HepG2 (cell line): ENCODE data around the gene ARHGAP9. TPM values are rescaled to one million over a fixed set of nuclear protein-coding genes. Genes with fewer than 3 reads are reported as not detected.

Experiments used
- ATAC-seq: fragments of 200-7000 bp; cut with Tn5 transposase; 3 replicates; pipeline ENCODE4 v1.9.1; 2020; ENCODE audit warnings: mild to moderate bottlenecking, moderate library complexity
- BruUV-seq: library from RNA; stranded (reverse); fragments of 400-500 nt; replicated peaks from 2 replicates; lab custom pipeline; 2021; lab: Mats Ljungman, UMichigan
- CTCF ChIA-PET: fragments of 300-600 bp; formaldehyde crosslinking; extraction: SDS; loops from one replicate; lab custom pipeline; 2021; ENCODE audit warnings: low total read pairs, inconsistent platforms, low intra/inter-chr PET ratio; lab: Yijun Ruan, JAX
- POLR2A ChIA-PET: fragments of 350-600 bp; sonication (Branson Sonifier 250); formaldehyde crosslinking; loops from one replicate; lab custom pipeline; 2020; ENCODE audit warnings: antibody characterized with exemption, inconsistent platforms; lab: Yijun Ruan, JAX
- DNase-seq: peaks from one replicate; pipeline ENCODE4 v3.0.0-alpha.2; 2015; ENCODE audit warnings: low spot score
- FAIRE-seq: peaks from 3 replicates; lab custom pipeline; 2011; peaks lifted over from hg19 to GRCh38; lab: Jason Lieb, UNC
- H2AFZ ChIP-seq: one replicate; pipeline ENCODE4 v1.6.1; 2011; ENCODE audit warnings: low read length, inconsistent platforms
- H3K27ac ChIP-seq: fragments of 300-600 bp; 3 replicates; pipeline ENCODE4 v1.8.0; 2011; ENCODE audit warnings: mixed run types, mild to moderate bottlenecking, mixed read lengths, low read length, inconsistent platforms; ENCODE audit not compliant: insufficient read depth; ENCODE audit errors: extremely low read length
- H3K27me3 ChIP-seq, 2 experiments: fragments of 200-600 bp in 1 of 2; 2 replicates in 1 of 2; 3 replicates in 1 of 2; pipeline versions ENCODE4 v1.6.0 to v1.8.0; 2011; ENCODE audit warnings: low read length in 2 of 2, mild to moderate bottlenecking in 2 of 2, moderate library complexity in 2 of 2, inconsistent platforms in 1 of 2; ENCODE audit not compliant: insufficient read depth in 2 of 2, control insufficient read depth in 1 of 2
- H3K36me3 ChIP-seq, 2 experiments: fragments of 200-600 bp in 1 of 2; replicated peaks in 1 of 2; 2 replicates in 1 of 2; 3 replicates in 1 of 2; pipeline versions ENCODE4 v1.5.1 to v1.8.0; 2011; ENCODE audit warnings: low read length in 2 of 2, inconsistent platforms in 1 of 2; ENCODE audit not compliant: insufficient read depth in 2 of 2, control insufficient read depth in 1 of 2
- H3K4me1 ChIP-seq: 2 replicates; pipeline ENCODE4 v1.5.1; 2012; ENCODE audit warnings: low read length, inconsistent platforms; ENCODE audit not compliant: insufficient read depth
- H3K4me2 ChIP-seq: 2 replicates; pipeline ENCODE4 v1.6.0; 2011; ENCODE audit warnings: low read depth, low read length, inconsistent platforms
- H3K4me3 ChIP-seq, 3 experiments: fragments of 200-600 bp in 1 of 3; sonication (generic), shearing (Covaris generic) in 1 of 3; replicated peaks in 1 of 3; 2 replicates each; pipeline ENCODE4 v1.5.1; 2011 to 2016; ENCODE audit warnings: low read length in 3 of 3, inconsistent platforms in 2 of 3, low read depth in 2 of 3, mild to moderate bottlenecking in 2 of 3, control low read depth in 1 of 3, mixed read lengths in 1 of 3; ENCODE audit not compliant: insufficient read depth in 1 of 3
- H3K79me2 ChIP-seq: one replicate; pipeline ENCODE4 v1.6.1; 2011; ENCODE audit warnings: low read length, inconsistent platforms; ENCODE audit not compliant: insufficient read depth
- H3K9ac ChIP-seq: 2 replicates; pipeline ENCODE4 v1.6.0; 2011; ENCODE audit warnings: mild to moderate bottlenecking, low read depth, low read length, inconsistent platforms; ENCODE audit not compliant: insufficient read depth
- H3K9me3 ChIP-seq: 2 replicates; pipeline ENCODE4 v1.5.1; 2012; ENCODE audit warnings: mild to moderate bottlenecking, low read length
- H4K20me1 ChIP-seq: 2 replicates; pipeline ENCODE4 v1.6.0; 2011; ENCODE audit warnings: inconsistent platforms, mild to moderate bottlenecking, low read length, moderate library complexity; ENCODE audit not compliant: insufficient read depth
- ATRX ChIP-seq: sonication (generic); formaldehyde crosslinking; IDR thresholded peaks from 2 replicates; pipeline ENCODE4 v1.4.0; 2020; ENCODE audit warnings: missing genetic modification reagents, borderline replicate concordance
- ELF1 ChIP-seq: sonication (generic); formaldehyde crosslinking; IDR thresholded peaks from 2 replicates; pipeline ENCODE4 v1.4.0; 2020; ENCODE audit warnings: missing genetic modification reagents
- FOXM1 ChIP-seq: sonication (generic); formaldehyde crosslinking; IDR thresholded peaks from 2 replicates; pipeline ENCODE4 v1.5.0; 2020; ENCODE audit warnings: missing genetic modification reagents
- GMEB2 ChIP-seq: IDR thresholded peaks from 2 replicates; pipeline ENCODE4 v1.6.1; 2016; ENCODE audit warnings: missing biosample characterization, missing genetic modification reagents, low read depth
- KDM1A ChIP-seq: IDR thresholded peaks from 2 replicates; pipeline ENCODE4 v1.6.1; 2016; ENCODE audit warnings: missing compliant biosample characterization
- KLF13 ChIP-seq: sonication (generic); formaldehyde crosslinking; IDR thresholded peaks from 2 replicates; pipeline ENCODE4 v1.4.0; 2020; ENCODE audit warnings: mild to moderate bottlenecking, missing genetic modification reagents
- PREB ChIP-seq: sonication (generic); formaldehyde crosslinking; IDR thresholded peaks from 2 replicates; pipeline ENCODE4 v1.4.0; 2020; ENCODE audit warnings: missing genetic modification reagents
- SIN3A ChIP-seq: IDR thresholded peaks from 2 replicates; pipeline ENCODE4 v1.6.1; 2011; ENCODE audit warnings: low read depth, mild to moderate bottlenecking, control low read depth, low read length, borderline replicate concordance
- SOX6 ChIP-seq, 2 experiments: fragments of 450-650 bp in 1 of 2; sonication (generic) in 1 of 2; formaldehyde crosslinking in 1 of 2; IDR thresholded peaks; 2 replicates each; pipeline versions ENCODE4 v1.4.0 to v1.6.1; 2017 to 2020; ENCODE audit warnings: antibody characterized with exemption in 1 of 2, mild to moderate bottlenecking in 1 of 2, missing genetic modification reagents in 1 of 2
- SRSF4 ChIP-seq: fragments of 200-400 bp; formaldehyde crosslinking; IDR thresholded peaks from one replicate; pipeline ENCODE4 v1.6.1; 2018; ENCODE audit warnings: mild to moderate bottlenecking, low read depth, low read length, moderate library complexity; ENCODE audit not compliant: poor library complexity, severe bottlenecking
- YY1 ChIP-seq: IDR thresholded peaks from 2 replicates; pipeline ENCODE4 v1.6.1; 2011; ENCODE audit warnings: low read length, low read depth, moderate library complexity, mild to moderate bottlenecking; ENCODE audit not compliant: insufficient read depth, insufficient replicate concordance
- ZNF10 ChIP-seq: sonication (generic); formaldehyde crosslinking; IDR thresholded peaks from 2 replicates; pipeline ENCODE4 v1.4.0; 2020; ENCODE audit warnings: mild to moderate bottlenecking, low read depth, missing genetic modification reagents, borderline replicate concordance
- ZNF263 ChIP-seq: sonication (generic); formaldehyde crosslinking; IDR thresholded peaks from 2 replicates; pipeline ENCODE4 v1.4.0; 2020; ENCODE audit warnings: missing genetic modification reagents
- ZNF274 ChIP-seq: sonication (generic); formaldehyde crosslinking; IDR thresholded peaks from 2 replicates; pipeline ENCODE4 v1.5.1; 2020; ENCODE audit warnings: mild to moderate bottlenecking, missing genetic modification reagents
- ZNF292 ChIP-seq: sonication (generic); formaldehyde crosslinking; IDR thresholded peaks from 2 replicates; pipeline ENCODE4 v1.8.1; 2022; ENCODE audit warnings: mild to moderate bottlenecking, low read depth, missing genetic modification reagents, borderline replicate concordance
- ZNF563 ChIP-seq: sonication (generic); formaldehyde crosslinking; IDR thresholded peaks from 2 replicates; pipeline ENCODE4 v1.8.0; 2022; ENCODE audit warnings: mild to moderate bottlenecking, moderate library complexity, missing genetic modification reagents
- ZNF567 ChIP-seq: sonication (generic); formaldehyde crosslinking; IDR thresholded peaks from 2 replicates; pipeline ENCODE4 v1.8.1; 2023; ENCODE audit warnings: mild to moderate bottlenecking, missing genetic modification reagents, borderline replicate concordance
- ZNF597 ChIP-seq: sonication (generic); formaldehyde crosslinking; IDR thresholded peaks from 2 replicates; pipeline ENCODE4 v1.5.0; 2020; ENCODE audit warnings: missing genetic modification reagents
- ZNF652 ChIP-seq: IDR thresholded peaks from 2 replicates; pipeline ENCODE4 v1.6.1; 2016; ENCODE audit warnings: low read depth, borderline replicate concordance
- ZNF766 ChIP-seq: sonication (generic); formaldehyde crosslinking; IDR thresholded peaks from 2 replicates; pipeline ENCODE4 v1.5.0; 2020; ENCODE audit warnings: missing genetic modification reagents, borderline replicate concordance
- WGBS: methylation state at CpG from one replicate; pipeline ENCODE4 v1.1.6; 2017; ENCODE audit warnings: low lambda C conversion rate; 5-methylcytosine and 5-hydroxymethylcytosine counted together
- in situ Hi-C: cut with HindIII; loops from 2 replicates; pipeline ENCODE4 v1.10.0; 2017; ENCODE audit warnings: low pct_unique_long_range_greater_than_20kb; ENCODE audit not compliant: extremely low pct_ligation_motif_present
- intact Hi-C: fragments of 100-400 bp; cut with micrococcal nuclease; formaldehyde crosslinking; loops from one replicate; pipeline ENCODE4 v1.10.0; 2022; ENCODE audit not compliant: unreplicated experiment
- polyA plus RNA-seq, 8 experiments: library from polyadenylated mRNA; depleted of rRNA in 3 of 8; stranded (reverse) in 7 of 8; unstranded in 1 of 8; fragments of >200 nt; fragmentation: Illumina TruSeq in 4 of 8; extraction: Trizol in 4 of 8; gene quantifications; 2 replicates each; pipeline versions ENCODE4 v1.2.1 to v1.2.3, GENCODE V29; 2011 to 2016; ENCODE audit warnings: low read depth in 4 of 8, missing spikeins in 1 of 8, mixed read lengths in 1 of 8; ENCODE audit not compliant: insufficient read depth in 1 of 8
- total RNA-seq, 5 experiments: library from RNA; depleted of rRNA; stranded (reverse); fragments of >200 nt; fragmentation: Illumina TruSeq; extraction: Trizol; gene quantifications; 2 replicates each; pipeline ENCODE4 v1.2.3, GENCODE V29; 2016; ENCODE audit warnings: low read depth in 1 of 5

Gene ARHGAP9
- total and polyA plus RNA-seq, 2 of the 13 experiments (the other 11 are each of a cell fraction or from before 2014, with no cell fraction given): 0.18 to 1.2 TPM

GRCh38 chr12:57430931-57431566 lies 48.6 kb downstream of the ARHGAP9 start, which contains the start of gene R3HDM2:
R3HDM2 (minus strand) TSS chr12:57431043; CDS start chr12:57310428, 120,615 bp downstream.
- Histone ChIP-seq H3K4me2 (peak within 1 kb of the TSS; percentile 78), H3K36me3 (no peaks in the 10 kb centered on the region), H3K27ac (peak within 1 kb of the TSS; percentile 88), H3K27me3 (no peaks in the 10 kb centered on the region; a peak in 1 of 5 replicates), H3K9ac (peak within 1 kb of the TSS; percentile 89), H4K20me1 (no peaks in the 10 kb centered on the region), H2AFZ (peak within 1 kb of the TSS; percentile 62), H3K4me3 (peak within 1 kb of the TSS; percentile 63 to 77 (median 73)), H3K4me1 (peaks cover 50% of the 10 kb centered on the region), H3K9me3 (no peaks in the 10 kb centered on the region), H3K79me2 (peaks cover 14% of the 10 kb centered on the region)
- ATAC-seq (peak; percentile 81), FAIRE-seq (peak; percentile 52), DNase-seq (peak; percentile 89)
- in situ Hi-C loops (no loop called here), intact Hi-C loops (no loop called here)
- WGBS: 3% methylated on average over 25 of the region's 41 CpGs
- ChIA-PET CTCF (no interaction called here), POLR2A (interaction anchor here (1.3 to 2.1 kb wide), 2 partner anchors 21 to 28 kb away, joined by 8 to 35 read pairs; partner anchors contain the start of gene GLI1)
- TSS peak; percentile 84 for BruUV-seq
- TF ChIP-seq GMEB2 (CRISPR knock-in tag) (peak; percentile 94), YY1 (peak; percentile 63), ZNF597 (CRISPR knock-in tag) (no peak), ZNF652 (CRISPR knock-in tag) (peak; percentile 27; the same call in 1 of the 2 replicates), PREB (CRISPR knock-in tag) (no peak), ATRX (CRISPR knock-in tag) (no peak), ZNF567 (CRISPR knock-in tag) (peak; percentile 63; the same call in 1 of the 2 replicates), ZNF274 (peak; percentile 82), SRSF4 (no peak), ZNF10 (no peak), ZNF292 (CRISPR knock-in tag) (no peak), ZNF263 (CRISPR knock-in tag) (peak; percentile 73), KDM1A (CRISPR knock-in tag) (no peak), KLF13 (CRISPR knock-in tag) (no peak), ZNF563 (peak; percentile 83; the same call in 1 of the 2 replicates), ELF1 (CRISPR knock-in tag) (peak; percentile 84), SIN3A (0 out of 2 replicates have a peak, but pooled peaks have one; percentile 25), ZNF766 (CRISPR knock-in tag) (no peak), FOXM1 (CRISPR knock-in tag) (no peak), SOX6 (IDR thresholded peaks at IDR 0.05) (no peak), SOX6 (CRISPR knock-in tag; IDR thresholded peaks at IDR 0.05) (peak; percentile 54; the same call in 1 of the 2 replicates)
